ENCODE data around the gene ZNF473.

The ZNF473 gene

DNA sequence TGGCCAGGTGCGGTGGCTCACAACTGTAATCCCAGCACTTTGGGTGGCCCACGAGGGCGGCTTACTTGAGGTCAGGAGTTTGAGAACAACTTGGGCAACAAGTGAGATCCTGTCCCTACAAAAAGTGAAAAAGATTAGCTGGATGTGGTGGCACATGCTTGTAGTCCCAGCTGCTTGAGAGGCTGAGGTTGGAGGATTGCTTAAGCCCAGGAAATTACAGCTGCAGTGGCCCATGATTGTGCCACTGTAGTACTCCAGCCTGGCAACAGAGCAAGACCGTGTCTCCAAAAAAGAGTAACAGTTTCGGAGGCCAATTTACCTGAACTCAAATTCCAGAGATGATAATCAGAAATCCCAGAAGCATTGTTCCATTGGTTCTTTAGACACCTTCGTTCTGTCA, 4.4 kb downstream of the ZNF473 start:
- H3K36me3 ChIP-seq (ENCODE audit: control insufficient read depth, insufficient read depth, low read length), result peaks cover 63% of the 10 kb centered on the region
- no peak overlapping the region for H3K27ac ChIP-seq (ENCODE audit: low read depth, low read length, severe bottlenecking)
- 96 to 97% methylated on average over 6 of the region's 6 CpGs for WGBS, 2 experiments (ENCODE audit: insufficient coverage in 2 of 2)
- peaks cover 7% of the 10 kb centered on the region for H3K9me3 ChIP-seq (ENCODE audit: control insufficient read depth, low read length)
- H3K4me1 ChIP-seq (ENCODE audit: control insufficient read depth, insufficient read depth, low read length, poor library complexity, severe bottlenecking), result peaks cover 8% of the 10 kb centered on the region
- no peak overlapping the region for H3K4me3 ChIP-seq (ENCODE audit: extremely low read depth, insufficient read depth, low read length, poor library complexity, severe bottlenecking)

DNA sequence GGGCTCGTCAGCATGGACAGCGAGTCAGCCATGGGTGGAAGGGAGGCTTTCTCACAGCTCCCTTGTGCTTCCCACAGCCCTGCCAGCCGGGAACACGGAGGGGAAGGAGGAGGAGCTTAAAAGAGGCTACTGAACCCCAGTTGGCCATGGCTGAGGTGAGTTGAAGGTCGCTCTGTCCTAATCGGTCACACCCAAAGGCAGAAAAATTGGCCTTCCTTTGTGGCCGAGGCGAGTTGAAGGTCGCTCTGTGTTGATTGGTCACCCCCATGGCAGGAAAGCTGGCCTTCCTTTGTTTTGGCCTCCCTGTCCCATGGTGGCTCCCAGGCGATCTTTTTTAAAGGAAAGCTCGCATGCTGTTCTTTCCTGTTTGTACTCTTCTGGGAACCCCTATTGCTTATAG, 5.1 kb downstream of the ZNF473 start:
- Histone ChIP-seq H3K36me3 (ENCODE audit: control insufficient read depth, insufficient read depth, low read length) (peaks cover 71% of the 10 kb centered on the region), H3K4me3 (ENCODE audit: extremely low read depth, insufficient read depth, low read length, poor library complexity, severe bottlenecking) (no peak overlapping the region), H3K27ac (ENCODE audit: low read depth, low read length, severe bottlenecking) (no peak overlapping the region), H3K9me3 (ENCODE audit: control insufficient read depth, low read length) (peaks cover 7% of the 10 kb centered on the region), H3K4me1 (ENCODE audit: control insufficient read depth, insufficient read depth, low read length, poor library complexity, severe bottlenecking) (peaks cover 8% of the 10 kb centered on the region)
- WGBS, 2 experiments (ENCODE audit: insufficient coverage in 2 of 2), result 84 to 92% methylated on average over 8 to 10 of the region's 11 CpGs

DNA sequence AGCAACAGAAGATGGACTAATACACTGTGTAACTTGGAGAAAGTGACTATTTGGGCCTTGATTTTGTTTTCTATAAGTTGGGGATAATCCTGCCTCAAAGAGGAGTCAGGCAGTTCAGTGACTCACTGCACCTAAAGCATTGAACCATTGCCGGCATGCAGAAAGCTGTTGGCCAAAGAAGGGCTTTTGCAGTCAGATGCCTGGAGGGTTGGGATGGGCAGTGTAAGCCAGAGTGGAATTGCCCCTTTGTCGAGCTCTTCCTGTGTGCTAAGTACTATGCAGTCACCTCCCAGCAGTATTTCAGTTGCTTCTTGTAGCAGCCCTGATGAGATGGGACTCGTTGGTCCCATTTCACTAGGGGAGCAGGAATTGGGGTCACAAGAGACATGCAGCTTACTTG, 11.1 kb downstream of the ZNF473 start:
- 87 to 94% methylated on average over 3 of the region's 3 CpGs for WGBS, 2 experiments (ENCODE audit: insufficient coverage in 2 of 2)
- Histone ChIP-seq H3K4me3 (ENCODE audit: extremely low read depth, insufficient read depth, low read length, poor library complexity, severe bottlenecking) (no peak overlapping the region), H3K27ac (ENCODE audit: low read depth, low read length, severe bottlenecking) (no peak overlapping the region), H3K4me1 (ENCODE audit: control insufficient read depth, insufficient read depth, low read length, poor library complexity, severe bottlenecking) (no peaks in the 10 kb centered on the region), H3K36me3 (ENCODE audit: control insufficient read depth, insufficient read depth, low read length) (peaks cover 97% of the 10 kb centered on the region), H3K9me3 (ENCODE audit: control insufficient read depth, low read length) (peaks cover under 1% of the 10 kb centered on the region)

DNA sequence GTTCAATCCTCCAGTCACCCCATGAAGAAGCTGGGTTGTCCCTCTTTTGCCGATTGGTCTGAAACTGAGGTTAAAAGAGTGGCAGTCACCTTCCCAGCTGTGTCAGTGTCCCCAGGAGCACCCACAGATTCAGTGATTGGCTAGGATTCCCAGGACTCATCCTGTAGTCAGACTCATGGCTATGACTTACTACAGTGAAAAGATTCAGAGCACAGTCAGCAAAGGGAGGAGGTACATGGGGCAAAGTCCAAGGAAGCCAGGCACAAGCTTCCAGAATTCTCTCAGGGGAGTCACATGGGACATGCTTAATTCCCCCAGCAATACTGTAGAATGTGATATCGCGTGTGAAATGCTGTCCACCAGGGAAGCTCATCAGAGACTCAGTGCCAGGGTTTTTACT, 14.2 kb downstream of the ZNF473 start:
- WGBS, 2 experiments (ENCODE audit: insufficient coverage in 2 of 2), result 86 to 100% methylated on average over 3 of the region's 3 CpGs
- no peak overlapping the region for H3K4me3 ChIP-seq (ENCODE audit: extremely low read depth, insufficient read depth, low read length, poor library complexity, severe bottlenecking)
- H3K27ac ChIP-seq (ENCODE audit: low read depth, low read length, severe bottlenecking), result no peak overlapping the region
- H3K4me1 ChIP-seq (ENCODE audit: control insufficient read depth, insufficient read depth, low read length, poor library complexity, severe bottlenecking), result no peaks in the 10 kb centered on the region
- peaks cover 27% of the 10 kb centered on the region for H3K9me3 ChIP-seq (ENCODE audit: control insufficient read depth, low read length)
- H3K36me3 ChIP-seq (ENCODE audit: control insufficient read depth, insufficient read depth, low read length), result peaks cover 94% of the 10 kb centered on the region

DNA sequence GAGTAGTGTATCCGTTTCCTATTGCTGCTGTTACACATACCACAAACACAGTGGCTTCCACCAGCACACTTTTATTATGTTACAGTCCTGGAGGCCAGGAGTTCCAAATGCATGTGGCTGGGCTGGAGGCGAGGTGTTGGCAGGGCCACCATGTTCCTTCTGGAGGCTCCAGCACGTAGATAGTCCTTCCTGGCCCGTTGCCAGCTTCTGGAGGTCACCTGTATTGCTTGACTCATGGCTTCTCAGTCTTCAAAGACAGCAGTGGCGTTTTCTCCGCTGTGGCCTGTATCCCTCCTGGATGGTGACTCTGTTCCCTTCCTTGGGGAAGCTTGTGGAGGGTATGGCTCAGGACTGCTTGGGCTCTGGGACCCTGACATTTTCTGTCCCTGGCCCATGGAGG, 15.2 kb downstream of the ZNF473 start:
- Histone ChIP-seq H3K27ac (ENCODE audit: low read depth, low read length, severe bottlenecking) (no peak overlapping the region), H3K4me1 (ENCODE audit: control insufficient read depth, insufficient read depth, low read length, poor library complexity, severe bottlenecking) (no peaks in the 10 kb centered on the region), H3K36me3 (ENCODE audit: control insufficient read depth, insufficient read depth, low read length) (peaks cover 94% of the 10 kb centered on the region), H3K4me3 (ENCODE audit: extremely low read depth, insufficient read depth, low read length, poor library complexity, severe bottlenecking) (no peak overlapping the region), H3K9me3 (ENCODE audit: control insufficient read depth, low read length) (peaks cover 37% of the 10 kb centered on the region)
- 92 to 100% methylated on average over 3 to 5 of the region's 6 CpGs for WGBS, 2 experiments (ENCODE audit: insufficient coverage in 2 of 2)

DNA sequence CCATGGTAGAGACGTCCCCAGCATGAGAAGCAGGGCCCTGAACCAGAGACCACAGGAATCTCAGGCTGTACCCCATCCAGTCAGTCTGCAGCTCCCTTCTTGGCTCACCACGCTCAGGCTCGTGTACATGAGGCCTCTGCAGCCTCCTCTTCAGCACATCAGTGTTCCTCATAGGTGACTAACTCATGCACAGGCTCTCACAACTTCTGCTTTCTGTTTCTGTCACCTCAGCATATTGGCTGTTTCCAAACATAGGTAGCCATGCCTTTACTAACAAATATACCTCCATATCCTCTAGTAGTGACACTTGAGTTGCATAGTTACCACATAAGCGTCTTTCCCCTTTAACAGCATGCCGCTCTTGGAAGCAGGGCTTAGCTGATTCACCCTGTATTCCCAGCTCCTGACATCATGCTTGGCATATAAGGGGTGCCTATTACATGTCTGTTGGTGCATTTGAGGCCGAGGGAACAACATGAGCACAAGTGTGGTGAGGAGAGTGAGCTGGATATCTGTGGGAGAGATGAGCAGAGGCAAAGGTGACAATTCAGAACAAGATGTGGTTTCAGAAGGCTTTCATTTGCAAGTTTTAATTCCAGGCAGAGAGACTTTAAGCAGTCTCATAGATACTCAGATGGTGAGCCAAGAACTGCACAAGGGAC, 16.7 kb downstream of the ZNF473 start:
- Histone ChIP-seq H3K4me3 (ENCODE audit: extremely low read depth, insufficient read depth, low read length, poor library complexity, severe bottlenecking) (no peak overlapping the region), H3K36me3 (ENCODE audit: control insufficient read depth, insufficient read depth, low read length) (peaks cover 96% of the 10 kb centered on the region), H3K9me3 (ENCODE audit: control insufficient read depth, low read length) (peaks cover 51% of the 10 kb centered on the region), H3K4me1 (ENCODE audit: control insufficient read depth, insufficient read depth, low read length, poor library complexity, severe bottlenecking) (no peaks in the 10 kb centered on the region), H3K27ac (ENCODE audit: low read depth, low read length, severe bottlenecking) (no peak overlapping the region)
- 94 to 99% methylated on average over 5 to 6 of the region's 6 CpGs for WGBS, 2 experiments (ENCODE audit: insufficient coverage in 2 of 2)

DNA sequence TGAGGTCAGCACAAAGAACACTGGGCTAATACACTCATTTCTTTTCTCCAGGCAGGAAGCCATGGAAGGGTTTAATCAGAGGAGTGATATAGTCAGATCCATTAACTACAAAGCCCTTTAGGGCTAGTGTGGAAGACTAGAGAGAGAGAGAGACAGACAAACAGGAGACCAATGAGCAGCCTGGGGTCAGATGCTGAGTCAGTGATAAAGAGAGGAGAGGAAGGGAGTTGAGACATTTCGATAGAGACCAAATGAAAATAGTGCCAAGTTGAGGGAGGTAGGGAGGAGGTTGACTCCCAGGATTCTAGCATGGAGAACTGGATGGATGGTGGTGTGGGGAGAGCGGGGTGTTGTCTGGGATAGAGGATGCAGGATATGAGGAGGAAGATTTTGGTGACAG, 18.2 kb downstream of the ZNF473 start:
- Histone ChIP-seq H3K4me3 (ENCODE audit: extremely low read depth, insufficient read depth, low read length, poor library complexity, severe bottlenecking) (no peak overlapping the region), H3K27ac (ENCODE audit: low read depth, low read length, severe bottlenecking) (no peak overlapping the region), H3K36me3 (ENCODE audit: control insufficient read depth, insufficient read depth, low read length) (peaks cover 96% of the 10 kb centered on the region), H3K9me3 (ENCODE audit: control insufficient read depth, low read length) (peaks cover 59% of the 10 kb centered on the region), H3K4me1 (ENCODE audit: control insufficient read depth, insufficient read depth, low read length, poor library complexity, severe bottlenecking) (no peaks in the 10 kb centered on the region)
- WGBS, 2 experiments (ENCODE audit: insufficient coverage in 2 of 2), result 93 to 100% methylated on average over 2 of the region's 2 CpGs

DNA sequence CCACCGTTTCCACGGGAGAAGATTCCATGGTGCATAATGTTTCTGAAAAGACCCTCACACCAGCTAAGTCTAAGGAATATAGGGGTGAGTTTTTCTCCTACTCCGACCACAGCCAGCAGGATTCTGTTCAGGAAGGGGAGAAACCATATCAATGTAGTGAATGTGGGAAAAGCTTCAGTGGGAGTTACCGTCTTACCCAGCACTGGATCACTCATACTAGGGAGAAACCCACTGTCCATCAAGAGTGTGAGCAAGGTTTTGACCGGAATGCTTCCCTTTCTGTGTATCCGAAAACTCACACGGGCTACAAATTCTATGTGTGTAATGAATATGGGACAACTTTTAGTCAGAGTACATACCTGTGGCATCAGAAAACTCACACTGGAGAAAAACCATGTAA, 19.1 kb downstream of the ZNF473 start:
- H3K27ac ChIP-seq (ENCODE audit: low read depth, low read length, severe bottlenecking), result no peak overlapping the region
- H3K9me3 ChIP-seq (ENCODE audit: control insufficient read depth, low read length), result peaks cover 64% of the 10 kb centered on the region
- no peak overlapping the region for H3K4me3 ChIP-seq (ENCODE audit: extremely low read depth, insufficient read depth, low read length, poor library complexity, severe bottlenecking)
- 100% methylated on average over 2 of the region's 7 CpGs for WGBS, 2 experiments (ENCODE audit: insufficient coverage in 2 of 2)
- no peaks in the 10 kb centered on the region for H3K4me1 ChIP-seq (ENCODE audit: control insufficient read depth, insufficient read depth, low read length, poor library complexity, severe bottlenecking)
- H3K36me3 ChIP-seq (ENCODE audit: control insufficient read depth, insufficient read depth, low read length), result peaks cover 86% of the 10 kb centered on the region

DNA sequence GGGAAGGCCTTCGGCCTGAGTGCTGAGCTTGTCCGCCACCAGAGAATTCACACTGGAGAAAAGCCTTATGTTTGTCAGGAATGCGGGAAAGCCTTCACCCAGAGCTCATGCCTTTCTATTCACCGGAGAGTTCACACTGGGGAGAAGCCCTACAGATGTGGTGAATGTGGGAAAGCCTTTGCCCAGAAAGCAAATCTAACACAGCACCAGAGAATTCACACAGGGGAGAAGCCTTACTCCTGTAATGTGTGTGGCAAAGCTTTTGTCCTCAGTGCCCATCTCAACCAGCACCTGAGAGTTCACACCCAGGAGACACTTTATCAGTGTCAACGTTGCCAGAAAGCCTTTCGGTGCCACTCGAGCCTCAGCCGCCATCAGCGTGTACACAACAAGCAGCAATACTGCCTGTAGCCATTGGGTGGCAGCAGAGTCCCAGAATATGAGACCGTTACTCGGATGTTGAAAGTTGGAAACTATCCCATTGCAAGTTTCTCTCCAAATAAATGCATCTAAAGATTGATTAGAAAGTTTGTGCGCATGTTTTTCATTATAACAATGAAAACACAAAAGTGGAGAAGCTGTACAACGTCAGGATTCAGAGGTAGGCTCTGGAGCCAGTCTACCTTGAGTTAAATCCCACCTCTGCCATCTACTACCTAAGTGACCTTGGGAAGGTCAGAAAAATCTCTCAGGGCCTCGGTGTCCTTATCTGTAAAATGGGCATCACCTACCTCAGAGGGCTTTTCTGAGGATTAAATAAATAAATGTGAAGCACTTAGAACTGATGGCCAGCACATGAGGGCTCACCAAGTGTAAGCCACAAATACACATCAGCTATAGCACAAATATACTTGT, 21.1 kb downstream of the ZNF473 start:
- peaks cover 67% of the 10 kb centered on the region for H3K36me3 ChIP-seq (ENCODE audit: control insufficient read depth, insufficient read depth, low read length)
- H3K4me3 ChIP-seq (ENCODE audit: extremely low read depth, insufficient read depth, low read length, poor library complexity, severe bottlenecking), result no peak overlapping the region
- no peak overlapping the region for H3K27ac ChIP-seq (ENCODE audit: low read depth, low read length, severe bottlenecking)
- 93 to 95% methylated on average over 8 to 11 of the region's 14 CpGs for WGBS, 2 experiments (ENCODE audit: insufficient coverage in 2 of 2)
- no peaks in the 10 kb centered on the region for H3K4me1 ChIP-seq (ENCODE audit: control insufficient read depth, insufficient read depth, low read length, poor library complexity, severe bottlenecking)
- H3K9me3 ChIP-seq (ENCODE audit: control insufficient read depth, low read length), result peaks cover 74% of the 10 kb centered on the region

DNA sequence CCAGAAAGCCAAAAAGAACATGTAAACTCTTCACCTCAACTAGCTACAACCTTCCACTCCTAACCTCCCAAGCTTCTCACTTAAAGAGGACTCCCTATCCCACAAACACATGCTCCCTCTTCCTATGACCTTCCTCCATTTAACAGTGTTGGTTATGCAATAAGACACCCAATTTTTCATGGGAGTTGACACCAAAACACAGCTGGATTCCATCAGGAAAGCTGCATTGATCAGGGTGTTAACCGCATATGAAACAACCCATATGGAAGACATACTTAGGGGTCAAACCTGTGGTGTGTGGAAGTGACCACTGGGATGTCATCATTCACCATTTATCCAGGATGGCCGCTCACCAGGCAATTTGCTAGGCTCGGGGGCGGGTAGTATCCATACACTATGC, 21.9 kb downstream of the ZNF473 start:
- Histone ChIP-seq H3K9me3 (ENCODE audit: control insufficient read depth, low read length) (peaks cover 70% of the 10 kb centered on the region), H3K4me1 (ENCODE audit: control insufficient read depth, insufficient read depth, low read length, poor library complexity, severe bottlenecking) (no peaks in the 10 kb centered on the region), H3K4me3 (ENCODE audit: extremely low read depth, insufficient read depth, low read length, poor library complexity, severe bottlenecking) (no peak overlapping the region), H3K36me3 (ENCODE audit: control insufficient read depth, insufficient read depth, low read length) (peaks cover 59% of the 10 kb centered on the region), H3K27ac (ENCODE audit: low read depth, low read length, severe bottlenecking) (no peak overlapping the region)
- 86 to 96% methylated on average over 3 to 4 of the region's 4 CpGs for WGBS, 2 experiments (ENCODE audit: insufficient coverage in 2 of 2)
